ENCODE measurements around the gene MINDY4.

DNA sequence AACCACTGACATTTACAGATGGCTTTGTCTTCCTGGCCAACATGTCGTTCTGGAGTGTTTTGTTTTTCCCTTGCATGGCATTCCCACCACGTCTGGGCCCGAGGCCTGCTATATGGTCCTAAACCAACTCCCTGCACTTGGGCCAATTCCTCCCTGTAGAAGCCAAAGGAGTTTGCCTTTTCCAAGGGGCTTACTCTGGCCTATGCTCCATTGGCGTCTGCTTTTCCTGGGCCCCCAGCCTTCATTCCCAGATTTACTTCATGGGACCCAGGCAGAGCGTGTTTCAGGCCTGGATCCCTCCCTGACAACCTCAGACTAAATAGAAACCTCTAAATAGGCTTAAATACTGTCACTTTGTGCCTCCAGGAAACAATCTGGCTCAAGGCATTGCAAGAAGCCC, 60.7 kb downstream of the MINDY4 start:
- TF ChIP-seq, protein P1, sequence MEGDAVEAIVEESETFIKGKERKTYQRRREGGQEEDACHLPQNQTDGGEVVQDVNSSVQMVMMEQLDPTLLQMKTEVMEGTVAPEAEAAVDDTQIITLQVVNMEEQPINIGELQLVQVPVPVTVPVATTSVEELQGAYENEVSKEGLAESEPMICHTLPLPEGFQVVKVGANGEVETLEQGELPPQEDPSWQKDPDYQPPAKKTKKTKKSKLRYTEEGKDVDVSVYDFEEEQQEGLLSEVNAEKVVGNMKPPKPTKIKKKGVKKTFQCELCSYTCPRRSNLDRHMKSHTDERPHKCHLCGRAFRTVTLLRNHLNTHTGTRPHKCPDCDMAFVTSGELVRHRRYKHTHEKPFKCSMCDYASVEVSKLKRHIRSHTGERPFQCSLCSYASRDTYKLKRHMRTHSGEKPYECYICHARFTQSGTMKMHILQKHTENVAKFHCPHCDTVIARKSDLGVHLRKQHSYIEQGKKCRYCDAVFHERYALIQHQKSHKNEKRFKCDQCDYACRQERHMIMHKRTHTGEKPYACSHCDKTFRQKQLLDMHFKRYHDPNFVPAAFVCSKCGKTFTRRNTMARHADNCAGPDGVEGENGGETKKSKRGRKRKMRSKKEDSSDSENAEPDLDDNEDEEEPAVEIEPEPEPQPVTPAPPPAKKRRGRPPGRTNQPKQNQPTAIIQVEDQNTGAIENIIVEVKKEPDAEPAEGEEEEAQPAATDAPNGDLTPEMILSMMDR (IDR thresholded peaks at IDR 0.05): no peak
- no peak for TF ChIP-seq POLR2A (IDR thresholded peaks at IDR 0.05)
